Measurements from ENCODE around the gene CPXM1.
"Not testable (repeated sequence)": the region's sequence is repeated elsewhere in the genome, so short reads cannot be mapped to it uniquely, and the experiment has no call there.

DNA sequence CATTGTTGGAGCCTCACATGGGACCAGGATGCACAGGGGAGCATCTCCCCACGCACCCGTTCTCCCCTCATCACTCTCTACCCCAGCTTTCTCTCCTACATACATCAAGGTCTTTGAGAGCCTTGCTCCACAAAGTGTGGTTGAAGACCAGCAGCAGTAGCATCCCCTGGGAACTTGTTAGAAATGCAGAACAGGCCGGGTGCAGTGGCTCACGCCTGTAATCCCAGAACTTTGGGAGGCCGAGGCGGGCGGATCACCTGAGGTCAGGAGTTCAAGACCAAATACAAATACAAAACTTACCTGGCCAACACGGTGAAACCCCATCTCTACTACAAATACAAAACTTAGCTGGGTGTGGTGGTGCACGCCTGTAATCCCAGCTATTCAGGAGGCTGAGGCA is 7.5 kb upstream of the CPXM1 start:
- TF ChIP-seq, protein P1, sequence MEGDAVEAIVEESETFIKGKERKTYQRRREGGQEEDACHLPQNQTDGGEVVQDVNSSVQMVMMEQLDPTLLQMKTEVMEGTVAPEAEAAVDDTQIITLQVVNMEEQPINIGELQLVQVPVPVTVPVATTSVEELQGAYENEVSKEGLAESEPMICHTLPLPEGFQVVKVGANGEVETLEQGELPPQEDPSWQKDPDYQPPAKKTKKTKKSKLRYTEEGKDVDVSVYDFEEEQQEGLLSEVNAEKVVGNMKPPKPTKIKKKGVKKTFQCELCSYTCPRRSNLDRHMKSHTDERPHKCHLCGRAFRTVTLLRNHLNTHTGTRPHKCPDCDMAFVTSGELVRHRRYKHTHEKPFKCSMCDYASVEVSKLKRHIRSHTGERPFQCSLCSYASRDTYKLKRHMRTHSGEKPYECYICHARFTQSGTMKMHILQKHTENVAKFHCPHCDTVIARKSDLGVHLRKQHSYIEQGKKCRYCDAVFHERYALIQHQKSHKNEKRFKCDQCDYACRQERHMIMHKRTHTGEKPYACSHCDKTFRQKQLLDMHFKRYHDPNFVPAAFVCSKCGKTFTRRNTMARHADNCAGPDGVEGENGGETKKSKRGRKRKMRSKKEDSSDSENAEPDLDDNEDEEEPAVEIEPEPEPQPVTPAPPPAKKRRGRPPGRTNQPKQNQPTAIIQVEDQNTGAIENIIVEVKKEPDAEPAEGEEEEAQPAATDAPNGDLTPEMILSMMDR (IDR thresholded peaks at IDR 0.05) = not testable (repeated sequence)
- not testable (repeated sequence) for TF ChIP-seq POLR2AphosphoS5 (IDR thresholded peaks at IDR 0.05)

Data from upper lobe of left lung (tissue), 4 donors.